H9 (cell line): ENCODE measurements around the gene CCDC121. TPM values are rescaled to one million over a fixed set of nuclear protein-coding genes. Genes with fewer than 3 reads are reported as not detected.
A peak's percentile ranks its signal among the peaks of the same experiment; 100 is the strongest.

Source experiments
- DNase-seq: peaks from one replicate; pipeline ENCODE4 v3.0.0-alpha.2; 2017
- H2AFZ ChIP-seq: one replicate; pipeline ENCODE4 v1.6.1; 2013; ENCODE audit warnings: mild to moderate bottlenecking, low read length, control low read depth, moderate library complexity
- H2AK5ac ChIP-seq: 2 replicates; pipeline ENCODE4 v1.6.1; 2013; ENCODE audit warnings: low read length, control low read depth, mixed read lengths; ENCODE audit not compliant: insufficient read length
- H2BK120ac ChIP-seq: one replicate; pipeline ENCODE4 v1.6.1; 2013; ENCODE audit warnings: low read depth, mild to moderate bottlenecking, low read length, control low read depth, inconsistent platforms; ENCODE audit not compliant: poor library complexity, severe bottlenecking
- H2BK12ac ChIP-seq: 2 replicates; pipeline ENCODE4 v1.6.1; 2013; ENCODE audit warnings: low read length, control low read depth, mixed read lengths, low read depth; ENCODE audit not compliant: insufficient read length
- H2BK15ac ChIP-seq: 2 replicates; pipeline ENCODE4 v1.6.1; 2013; ENCODE audit warnings: low read depth, low read length, control low read depth
- H2BK20ac ChIP-seq: one replicate; pipeline ENCODE4 v1.6.1; 2013; ENCODE audit warnings: low read depth, mild to moderate bottlenecking, low read length, control low read depth, inconsistent platforms; ENCODE audit not compliant: poor library complexity, severe bottlenecking
- H2BK5ac ChIP-seq: 2 replicates; pipeline ENCODE4 v1.6.1; 2013; ENCODE audit warnings: low read length, control low read depth, mixed read lengths; ENCODE audit not compliant: insufficient read length
- H3K14ac ChIP-seq: 2 replicates; pipeline ENCODE4 v1.6.1; 2013; ENCODE audit warnings: low read length, control low read depth; ENCODE audit not compliant: insufficient read depth
- H3K18ac ChIP-seq: 2 replicates; pipeline ENCODE4 v1.6.1; 2013; ENCODE audit warnings: low read depth, mild to moderate bottlenecking, mixed read lengths, low read length, control low read depth; ENCODE audit not compliant: insufficient read length
- H3K23ac ChIP-seq: 2 replicates; pipeline ENCODE4 v1.6.1; 2013; ENCODE audit warnings: low read length, control low read depth, mixed read lengths, low read depth; ENCODE audit not compliant: insufficient read length
- H3K23me2 ChIP-seq: 2 replicates; pipeline ENCODE4 v1.6.1; 2013; ENCODE audit warnings: low read depth, mild to moderate bottlenecking, mixed read lengths, low read length, control low read depth; ENCODE audit not compliant: insufficient read length, poor library complexity, severe bottlenecking
- H3K27ac ChIP-seq: 2 replicates; pipeline ENCODE4 v1.5.1; 2013; ENCODE audit warnings: low read length, control low read depth, mixed read lengths, low read depth; ENCODE audit not compliant: insufficient read length
- H3K27me3 ChIP-seq: 2 replicates; pipeline ENCODE4 v1.6.1; 2013; ENCODE audit warnings: low read length, control low read depth, inconsistent platforms; ENCODE audit not compliant: insufficient read depth
- H3K4ac ChIP-seq: 2 replicates; pipeline ENCODE4 v1.6.1; 2013; ENCODE audit warnings: low read depth, mild to moderate bottlenecking, control low read depth, inconsistent platforms, low read length, moderate library complexity
- H3K4me1 ChIP-seq: 2 replicates; pipeline ENCODE4 v1.6.1; 2013; ENCODE audit warnings: low read length, control low read depth, inconsistent platforms; ENCODE audit not compliant: insufficient read depth
- H3K4me2 ChIP-seq: 2 replicates; pipeline ENCODE4 v1.6.1; 2013; ENCODE audit warnings: low read length, control low read depth, mixed read lengths; ENCODE audit not compliant: insufficient read length, insufficient read depth
- H3K56ac ChIP-seq: 2 replicates; pipeline ENCODE4 v1.6.1; 2013; ENCODE audit warnings: low read depth, mild to moderate bottlenecking, mixed read lengths, low read length, control low read depth; ENCODE audit not compliant: insufficient read length
- H3K79me1 ChIP-seq: 2 replicates; pipeline ENCODE4 v1.6.1; 2013; ENCODE audit warnings: low read depth, mild to moderate bottlenecking, moderate library complexity, low read length, control low read depth, inconsistent platforms; ENCODE audit not compliant: insufficient read depth, poor library complexity, severe bottlenecking
- H3K79me2 ChIP-seq: 2 replicates; pipeline ENCODE4 v1.6.1; 2013; ENCODE audit warnings: low read length, control low read depth, inconsistent platforms; ENCODE audit not compliant: insufficient read depth
- H3K9ac ChIP-seq: 2 replicates; pipeline ENCODE4 v1.6.1; 2013; ENCODE audit warnings: low read length, control low read depth, mixed read lengths; ENCODE audit not compliant: insufficient read length; ENCODE audit errors: extremely low read depth
- H3K9me3 ChIP-seq: one replicate; pipeline ENCODE4 v1.6.1; 2013; ENCODE audit warnings: low read depth, low read length, inconsistent platforms; ENCODE audit not compliant: control insufficient read depth
- H3T11ph ChIP-seq: one replicate; pipeline ENCODE4 v1.6.1; 2013; ENCODE audit warnings: mild to moderate bottlenecking, low read length, control low read depth, inconsistent platforms
- H4K20me1 ChIP-seq: one replicate; pipeline ENCODE4 v1.6.1; 2013; ENCODE audit not compliant: control insufficient read depth, insufficient read length, insufficient read depth
- H4K5ac ChIP-seq: 2 replicates; pipeline ENCODE4 v1.6.1; 2013; ENCODE audit warnings: low read depth, mild to moderate bottlenecking, mixed read lengths, low read length, control low read depth; ENCODE audit not compliant: insufficient read length
- H4K8ac ChIP-seq: replicated peaks from 2 replicates; pipeline ENCODE4 v1.6.1; 2013; ENCODE audit warnings: low read length, control low read depth, mixed read lengths, low read depth; ENCODE audit not compliant: insufficient read length
- H4K91ac ChIP-seq: 2 replicates; pipeline ENCODE4 v1.6.1; 2013; ENCODE audit warnings: low read depth, mild to moderate bottlenecking, moderate library complexity, mixed read lengths, low read length, control low read depth; ENCODE audit not compliant: insufficient read length
- H3K27ac Mint-ChIP-seq, 3 experiments: 2 replicates in 2 of 3; 3 replicates in 1 of 3; pipeline ENCODE4 v1.8.0; 2020 to 2021; ENCODE audit warnings: mixed read lengths in 3 of 3, mild to moderate bottlenecking in 1 of 3, moderate library complexity in 1 of 3
- H3K27me3 Mint-ChIP-seq: 2 replicates; pipeline ENCODE4 v1.8.0; 2021; ENCODE audit warnings: low read depth, mild to moderate bottlenecking, moderate library complexity, mixed read lengths
- H3K36me3 Mint-ChIP-seq, 3 experiments: 2 replicates in 2 of 3; 3 replicates in 1 of 3; pipeline ENCODE4 v1.8.0; 2020 to 2021; ENCODE audit warnings: low read depth in 3 of 3, mixed read lengths in 3 of 3; ENCODE audit not compliant: insufficient read depth in 1 of 3
- H3K4me1 Mint-ChIP-seq, 2 experiments: 2 replicates each; pipeline ENCODE4 v1.8.0; 2020; ENCODE audit warnings: mixed read lengths in 2 of 2
- H3K4me3 Mint-ChIP-seq, 2 experiments: 2 replicates in 1 of 2; 3 replicates in 1 of 2; pipeline ENCODE4 v1.8.0; 2020 to 2021; ENCODE audit warnings: mild to moderate bottlenecking in 2 of 2, mixed read lengths in 2 of 2, moderate library complexity in 1 of 2
- H3K9me3 Mint-ChIP-seq, 2 experiments: 2 replicates in 1 of 2; 3 replicates in 1 of 2; pipeline ENCODE4 v1.8.0; 2020; ENCODE audit warnings: mild to moderate bottlenecking in 2 of 2, mixed read lengths in 2 of 2, moderate library complexity in 1 of 2
- WGBS: extraction: QIAGEN DNeasy Blood & Tissue Kit; methylation state at CpG from one replicate; pipeline ENCODE4 v1.1.7; 2013; ENCODE audit warnings: missing lambda C conversion rate, low lambda C conversion rate, mixed read lengths; ENCODE audit not compliant: insufficient read length; ENCODE audit errors: extremely low coverage; 5-methylcytosine and 5-hydroxymethylcytosine counted together
- total RNA-seq: library from RNA; stranded (reverse); gene quantifications from 2 replicates; pipeline ENCODE4 v1.2.1, GENCODE V29; 2021
- TF ChIP-seq, protein P1 (sequence below): fragments of 200-600 bp; sonication (generic); conservative IDR thresholded peaks from 3 replicates; pipeline ENCODE4 v1.8.0; 2021; ENCODE audit warnings: antibody characterized with exemption, mild to moderate bottlenecking

CCDC121 gene
- total RNA-seq, 1 experiment from 2014 or later, result 1.2 TPM

GRCh38 chr2:27582129-27582694 is 46.6 kb downstream of the CCDC121 start:
- DNase-seq, result no peak
- H4K91ac ChIP-seq, result no peak overlapping the region
- WGBS, result no CpG with 5 or more reads among the region's 16 CpGs
- peak overlapping the region; percentile 65 for H3K18ac ChIP-seq
- no peak overlapping the region for H4K5ac ChIP-seq
- peak overlapping the region in 1 of 3 experiments; percentile 40; a peak in 1 of 7 replicates for H3K27ac Mint-ChIP-seq
- peak overlapping the region; percentile 92 for H2AFZ ChIP-seq
- no peak overlapping the region for H3K56ac ChIP-seq
- H3K36me3 Mint-ChIP-seq, result peaks cover 3 to 4% (median 3%) of the 10 kb centered on the region in 3 experiments; a peak in 4 of 7 replicates
- TF ChIP-seq, protein P1, sequence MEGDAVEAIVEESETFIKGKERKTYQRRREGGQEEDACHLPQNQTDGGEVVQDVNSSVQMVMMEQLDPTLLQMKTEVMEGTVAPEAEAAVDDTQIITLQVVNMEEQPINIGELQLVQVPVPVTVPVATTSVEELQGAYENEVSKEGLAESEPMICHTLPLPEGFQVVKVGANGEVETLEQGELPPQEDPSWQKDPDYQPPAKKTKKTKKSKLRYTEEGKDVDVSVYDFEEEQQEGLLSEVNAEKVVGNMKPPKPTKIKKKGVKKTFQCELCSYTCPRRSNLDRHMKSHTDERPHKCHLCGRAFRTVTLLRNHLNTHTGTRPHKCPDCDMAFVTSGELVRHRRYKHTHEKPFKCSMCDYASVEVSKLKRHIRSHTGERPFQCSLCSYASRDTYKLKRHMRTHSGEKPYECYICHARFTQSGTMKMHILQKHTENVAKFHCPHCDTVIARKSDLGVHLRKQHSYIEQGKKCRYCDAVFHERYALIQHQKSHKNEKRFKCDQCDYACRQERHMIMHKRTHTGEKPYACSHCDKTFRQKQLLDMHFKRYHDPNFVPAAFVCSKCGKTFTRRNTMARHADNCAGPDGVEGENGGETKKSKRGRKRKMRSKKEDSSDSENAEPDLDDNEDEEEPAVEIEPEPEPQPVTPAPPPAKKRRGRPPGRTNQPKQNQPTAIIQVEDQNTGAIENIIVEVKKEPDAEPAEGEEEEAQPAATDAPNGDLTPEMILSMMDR, result no peak
- no peak overlapping the region for H2BK120ac ChIP-seq
- no peak overlapping the region for H2BK5ac ChIP-seq
- H3K79me2 ChIP-seq, result peaks cover 26% of the 10 kb centered on the region
- no peak overlapping the region for H3K4me2 ChIP-seq
- peaks cover 14 to 19% of the 10 kb centered on the region in 2 experiments; a peak in 4 of 5 replicates for H3K9me3 Mint-ChIP-seq
- H3K4ac ChIP-seq, result no peak overlapping the region
- H2BK20ac ChIP-seq, result no peak overlapping the region
- no peak overlapping the region for H3K23ac ChIP-seq
- H4K8ac ChIP-seq, result no peak overlapping the region
- no peak overlapping the region for H2BK15ac ChIP-seq
- peak overlapping the region; percentile 98 to 99 for H3K4me3 Mint-ChIP-seq
- no peak overlapping the region for H2BK12ac ChIP-seq
- no peak overlapping the region for H3K9ac ChIP-seq
- H3K79me1 ChIP-seq, result no peaks in the 10 kb centered on the region
- peaks cover 16 to 19% of the 10 kb centered on the region in 2 experiments for H3K4me1 Mint-ChIP-seq
- H3K27me3 ChIP-seq, result peaks cover 1% of the 10 kb centered on the region; the same call in 1 of the 2 replicates
- no peak overlapping the region for H3T11ph ChIP-seq
- H3K27me3 Mint-ChIP-seq, result peaks cover 54% of the 10 kb centered on the region
- H2AK5ac ChIP-seq, result no peak overlapping the region
- H3K9me3 ChIP-seq, result no peaks in the 10 kb centered on the region
- H4K20me1 ChIP-seq, result no peaks in the 10 kb centered on the region
- no peak overlapping the region for H3K27ac ChIP-seq
- H3K4me1 ChIP-seq, result 0 out of 2 replicates have a peak, but pooled peaks cover 2% of the 10 kb centered on the region
- H3K23me2 ChIP-seq, result peaks cover 5% of the 10 kb centered on the region
- H3K14ac ChIP-seq, result peak overlapping the region; percentile 68
